A549 (cell line): ENCODE measurements around the gene PITPNM3. TPM values are rescaled to one million over a fixed set of nuclear protein-coding genes. Genes with fewer than 3 reads are reported as not detected.

ENCODE experiments used
- ATAC-seq, 2 experiments: fragments of 200-7000 bp in 1 of 2; fragments of >200 bp in 1 of 2; cut with Nextera tagmentation in 1 of 2; cut with Tn5 transposase in 1 of 2; 3 replicates each; pipeline versions ENCODE4 v1.8.0 to v1.9.1; 2018 to 2020; ENCODE audit warnings: mild to moderate bottlenecking in 1 of 2, moderate library complexity in 1 of 2
- CTCF ChIA-PET: fragments of 300-600 bp; sonication (Branson Sonifier 250); formaldehyde crosslinking; extraction: SDS; loops from one replicate; lab custom pipeline; 2021; ENCODE audit warnings: antibody characterized with exemption, inconsistent platforms; lab: Yijun Ruan, JAX
- POLR2A ChIA-PET: fragments of 350-600 bp; formaldehyde crosslinking; extraction: SDS; loops from one replicate; lab custom pipeline; 2021; ENCODE audit warnings: antibody characterized with exemption, inconsistent platforms; lab: Yijun Ruan, JAX
- DNase-seq, 2 experiments: peaks; one replicate each; pipeline versions ENCODE4 v3.0.0 to v3.0.0-alpha.2; 2011 to 2016; ENCODE audit warnings: low read depth in 1 of 2, low spot score in 1 of 2
- FAIRE-seq: peaks from 2 replicates; lab custom pipeline; 2011; peaks lifted over from hg19 to GRCh38; lab: Jason Lieb, UNC
- H3K27ac ChIP-seq, 2 experiments: fragments of >200 bp; sonication (Bioruptor Twin); formaldehyde crosslinking; 3 replicates each; pipeline ENCODE4 v1.5.1; 2016 to 2017
- H3K4me1 ChIP-seq: fragments of >200 bp; sonication (Bioruptor Twin); formaldehyde crosslinking; 3 replicates; pipeline ENCODE4 v1.6.1; 2016
- H3K4me2 ChIP-seq: fragments of >200 bp; sonication (Bioruptor Twin); formaldehyde crosslinking; 3 replicates; pipeline ENCODE4 v1.6.1; 2016
- H3K4me3 ChIP-seq: fragments of >200 bp; sonication (Bioruptor Twin); formaldehyde crosslinking; 3 replicates; pipeline ENCODE4 v1.5.1; 2016
- H3K9me3 ChIP-seq: fragments of >200 bp; sonication (Bioruptor Twin); formaldehyde crosslinking; 3 replicates; pipeline ENCODE4 v1.6.1; 2016
- CBX2 ChIP-seq: fragments of 200-600 bp; sonication (generic); IDR thresholded peaks from 2 replicates; pipeline ENCODE4 v1.6.1; 2016; ENCODE audit warnings: low read depth, mild to moderate bottlenecking, borderline replicate concordance
- CBX8 ChIP-seq: fragments of 200-600 bp; sonication (generic); IDR thresholded peaks from 2 replicates; pipeline ENCODE4 v1.6.1; 2016
- CHD2 ChIP-seq: fragments of 150-350 bp; IDR thresholded peaks from 2 replicates; pipeline ENCODE4 v1.6.1; 2014; ENCODE audit warnings: low read length; ENCODE audit not compliant: partially characterized antibody
- CHD4 ChIP-seq: fragments of 200-600 bp; sonication (generic); IDR thresholded peaks from 2 replicates; pipeline ENCODE4 v1.6.1; 2016; ENCODE audit warnings: antibody characterized with exemption, mild to moderate bottlenecking, borderline replicate concordance
- E2F6 ChIP-seq: IDR thresholded peaks from 2 replicates; pipeline ENCODE4 v1.6.1; 2012; ENCODE audit warnings: low read depth, borderline replicate concordance
- EHMT2 ChIP-seq: fragments of 200-600 bp; sonication (generic); IDR thresholded peaks from 2 replicates; pipeline ENCODE4 v1.6.1; 2016; ENCODE audit warnings: antibody characterized with exemption, low read depth, mild to moderate bottlenecking, moderate library complexity
- FOSB ChIP-seq: fragments of 250-450 bp; sonication (Bioruptor Pico); IDR thresholded peaks from 2 replicates; pipeline ENCODE4 v1.5.0; 2020; ENCODE audit warnings: mild to moderate bottlenecking, moderate library complexity
- FOSL2 ChIP-seq, 2 experiments: fragments of 450-650 bp in 1 of 2; fragments of >200 bp in 1 of 2; sonication (Bioruptor Twin) in 1 of 2; formaldehyde crosslinking; IDR thresholded peaks; 2 replicates each; pipeline versions ENCODE4 v1.5.0 to v1.6.1; 2016 to 2020; ENCODE audit warnings: mild to moderate bottlenecking in 1 of 2, moderate library complexity in 1 of 2
- FOXS1 ChIP-seq: fragments of 250-450 bp; sonication (Bioruptor Pico); IDR thresholded peaks from 2 replicates; pipeline ENCODE4 v1.5.0; 2020; ENCODE audit warnings: mild to moderate bottlenecking, moderate library complexity
- GATA3 ChIP-seq: IDR thresholded peaks from 2 replicates; pipeline ENCODE4 v1.6.1; 2012; ENCODE audit warnings: borderline replicate concordance
- HDAC2 ChIP-seq: fragments of 200-600 bp; sonication (generic); IDR thresholded peaks from 2 replicates; pipeline ENCODE4 v1.6.1; 2016
- HES2 ChIP-seq: fragments of >200 bp; sonication (Bioruptor Twin); formaldehyde crosslinking; IDR thresholded peaks from 2 replicates; pipeline ENCODE4 v1.6.1; 2016
- HOXA7 ChIP-seq: fragments of 250-450 bp; sonication (Bioruptor Pico); IDR thresholded peaks from 2 replicates; pipeline ENCODE4 v1.5.0; 2020; ENCODE audit warnings: mild to moderate bottlenecking, moderate library complexity
- JUN ChIP-seq, 2 experiments: fragments of >200 bp; sonication (Bioruptor Twin); formaldehyde crosslinking; IDR thresholded peaks; 2 replicates in 1 of 2; 3 replicates in 1 of 2; pipeline ENCODE4 v1.6.1; 2016 to 2017
- JUNB ChIP-seq: fragments of >200 bp; sonication (Bioruptor Twin); formaldehyde crosslinking; IDR thresholded peaks from 2 replicates; pipeline ENCODE4 v1.6.1; 2016
- KDM1A ChIP-seq: fragments of 200-600 bp; sonication (generic); IDR thresholded peaks from 2 replicates; pipeline ENCODE4 v1.6.1; 2016; ENCODE audit warnings: low read depth, mild to moderate bottlenecking
- NFE2L2 ChIP-seq: fragments of 150-350 bp; conservative IDR thresholded peaks from 2 replicates; pipeline ENCODE4 v1.6.1; 2014; ENCODE audit warnings: low read length
- PHF8 ChIP-seq: fragments of 200-600 bp; sonication (generic); IDR thresholded peaks from 2 replicates; pipeline ENCODE4 v1.6.1; 2016; ENCODE audit warnings: low read depth, mild to moderate bottlenecking, antibody characterized with exemption, moderate library complexity, borderline replicate concordance
- POLR2A ChIP-seq: IDR thresholded peaks from 2 replicates; pipeline ENCODE4 v1.6.1; 2012; ENCODE audit warnings: mild to moderate bottlenecking, low read length
- RCOR1 ChIP-seq: fragments of 150-350 bp; IDR thresholded peaks from 2 replicates; pipeline ENCODE4 v1.6.1; 2014; ENCODE audit warnings: antibody characterized with exemption, low read length, low read depth
- RFX5 ChIP-seq: fragments of 450-650 bp; IDR thresholded peaks from 2 replicates; pipeline ENCODE4 v1.7.1; 2014; ENCODE audit warnings: antibody characterized with exemption, mild to moderate bottlenecking, moderate library complexity
- TFCP2L1 ChIP-seq: fragments of 250-450 bp; sonication (Bioruptor Pico); IDR thresholded peaks from 2 replicates; pipeline ENCODE4 v1.5.0; 2021; ENCODE audit warnings: mild to moderate bottlenecking
- TP53 ChIP-seq: fragments of 250-450 bp; sonication (Bioruptor Pico); IDR thresholded peaks from 2 replicates; pipeline ENCODE4 v1.5.0; 2021; ENCODE audit warnings: mild to moderate bottlenecking, moderate library complexity
- ZFP36 ChIP-seq: fragments of 450-650 bp; IDR thresholded peaks from 2 replicates; pipeline ENCODE4 v1.6.1; 2014; ENCODE audit warnings: borderline replicate concordance; ENCODE audit not compliant: partially characterized antibody
- ZNF302 ChIP-seq: fragments of 250-450 bp; sonication (Bioruptor Pico); IDR thresholded peaks from 2 replicates; pipeline ENCODE4 v1.9.0; 2021; ENCODE audit warnings: inconsistent platforms, mild to moderate bottlenecking, moderate library complexity
- ZSCAN20 ChIP-seq: fragments of 250-450 bp; sonication (Bioruptor Pico); IDR thresholded peaks from 2 replicates; pipeline ENCODE4 v1.8.0; 2022; ENCODE audit warnings: mild to moderate bottlenecking, moderate library complexity
- WGBS: methylation state at CpG from one replicate; pipeline ENCODE4 v1.1.6; 2017; ENCODE audit errors: missing lambda C conversion rate; 5-methylcytosine and 5-hydroxymethylcytosine counted together
- polyA plus RNA-seq, 4 experiments: library from polyadenylated mRNA; depleted of rRNA in 3 of 4; stranded (reverse); fragments of >200 nt; fragmentation: RNase III in 1 of 4; extraction: RNeasy Plus Mini Kit Qiagen cat#74134 plus additional on column Dnase treatment in 1 of 4; gene quantifications; 2 replicates in 3 of 4; 3 replicates in 1 of 4; pipeline ENCODE4 v1.2.3, GENCODE V29; 2011 to 2017

PITPNM3 gene
- polyA plus RNA-seq, 2 of the 4 experiments (the other 2 are of a cell fraction): 0.80 to 2.2 TPM

- no peak for ATAC-seq
- FAIRE-seq: no peak
- 79% methylated on average over 11 of the region's 14 CpGs for WGBS
- Histone ChIP-seq H3K4me3 (no peak overlapping the region), H3K4me2 (no peak overlapping the region), H3K9me3 (0 out of 3 replicates have a peak, but pooled peaks cover 5% of the 10 kb centered on the region)
- POLR2A ChIA-PET: no interaction called here
- DNase-seq: no peak
- TF ChIP-seq HES2: no peak
- TF ChIP-seq E2F6: no peak
- no peak for TF ChIP-seq PHF8
- no peak for TF ChIP-seq HDAC2
- no peak for TF ChIP-seq HOXA7 (CRISPR knock-in tag)
- TF ChIP-seq RFX5: no peak
- no peak for TF ChIP-seq ZSCAN20
- no peak for TF ChIP-seq ZNF302 (CRISPR knock-in tag)
- TF ChIP-seq EHMT2: no peak
- TF ChIP-seq FOSB: no peak
- no peak for TF ChIP-seq FOXS1 (CRISPR knock-in tag)
- no peak for TF ChIP-seq FOSL2 (IDR thresholded peaks at IDR 0.05)
- no peak for TF ChIP-seq FOSL2 (CRISPR knock-in tag; IDR thresholded peaks at IDR 0.05)
- no peak for TF ChIP-seq NFE2L2
- TF ChIP-seq CHD4: no peak
- TF ChIP-seq TP53: no peak
- TF ChIP-seq POLR2A: no peak
- no peak for TF ChIP-seq ZFP36
- no peak for TF ChIP-seq JUN (IDR thresholded peaks at IDR 0.05)
- no peak for TF ChIP-seq RCOR1
- TF ChIP-seq, all 56 proteins: peak for 0
- CTCF ChIA-PET: interaction anchor here (8.1 kb wide), 1 partner anchor 9 kb away, joined by 77 read pairs; no protein-coding TSS in a partner anchor
- no peak overlapping the region for H3K27ac ChIP-seq
- no peaks in the 10 kb centered on the region for H3K4me1 ChIP-seq
Observed at GRCh38 chr17:6464446-6465041, 91.8 kb downstream of the PITPNM3 start.

DNA sequence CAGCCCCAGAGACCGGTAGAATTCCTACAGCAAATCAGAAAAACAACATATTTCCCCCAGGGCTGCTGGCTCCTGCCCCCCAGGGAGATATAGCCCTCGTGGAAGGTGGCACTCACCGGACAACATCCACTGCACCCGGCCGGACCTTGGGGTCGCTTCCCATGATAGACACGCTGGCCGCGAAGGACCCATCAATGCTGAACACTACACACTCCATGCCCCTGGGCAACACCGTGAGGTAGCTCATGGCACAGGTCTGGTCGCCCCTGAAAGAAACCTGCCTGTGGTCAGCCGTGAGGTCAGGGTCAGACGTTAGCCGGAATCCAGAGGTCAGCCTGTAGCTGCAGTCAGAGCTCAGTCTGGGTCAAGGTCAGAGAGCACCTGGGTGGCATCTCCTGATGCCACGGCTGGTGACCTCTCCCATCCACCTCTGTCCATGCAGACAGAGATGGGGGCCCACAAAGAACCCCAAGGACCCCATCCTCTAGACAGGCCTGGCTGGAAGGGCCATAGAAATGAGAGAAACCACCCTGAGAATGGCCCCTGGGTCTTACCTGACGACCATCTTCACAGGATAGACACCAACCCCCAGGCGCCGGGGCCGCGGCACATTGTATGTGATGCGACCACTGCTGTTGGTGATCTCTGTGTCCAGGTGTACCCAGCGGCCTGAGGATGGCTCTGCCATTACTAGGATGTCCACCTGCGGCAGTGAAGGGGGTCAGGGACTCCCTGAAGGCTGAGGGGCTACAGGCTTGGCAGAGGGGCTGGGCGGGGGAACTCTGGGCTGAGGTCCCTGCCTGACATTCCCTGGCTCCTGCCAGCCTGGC is 92.5 kb downstream of the PITPNM3 start:
- CTCF ChIA-PET: interaction anchor here (1.1 to 8.1 kb wide), 3 partner anchors 10 to 178 kb away, joined by 3 to 77 read pairs (median 5); no protein-coding TSS in a partner anchor
- no peak for ATAC-seq

More for the DNA sequence above, 92.5 kb downstream of the PITPNM3 start:
- Histone ChIP-seq H3K4me2 (no peak overlapping the region), H3K4me1 (no peaks in the 10 kb centered on the region), H3K9me3 (0 out of 3 replicates have a peak, but pooled peaks cover 5% of the 10 kb centered on the region), H3K4me3 (no peak overlapping the region), H3K27ac (no peak overlapping the region)
- FAIRE-seq: no peak
- 81% methylated on average over 23 of the region's 24 CpGs for WGBS
- TF ChIP-seq EHMT2 (no peak), TP53 (no peak), CBX8 (no peak), TFCP2L1 (CRISPR knock-in tag) (no peak), HES2 (no peak), CBX2 (no peak), CHD2 (no peak), GATA3 (no peak), KDM1A (no peak), PHF8 (no peak), JUNB (no peak)
- no peak for DNase-seq
- POLR2A ChIA-PET: interaction anchor here (0.6 to 0.9 kb wide), 2 partner anchors 43 to 176 kb away, joined by 3 to 7 read pairs; a partner anchor contains a TSS
